Dendritic cell treated with granulocyte-macrophage colony-stimulating factor and Interleukin-4, amounts not matched to agents 40 ng/mL and 50 ng/mL, for 4 days (primary cell): ENCODE measurements around the gene ALDH16A1.
"Not testable (repeated sequence)": the region's sequence is repeated elsewhere in the genome, so short reads cannot be mapped to it uniquely, and the experiment has no call there.

Source experiments
- H3K27ac Mint-ChIP-seq: one replicate; pipeline ENCODE4 v1.8.0; 2022; ENCODE audit warnings: mild to moderate bottlenecking, mixed read lengths
- H3K27me3 Mint-ChIP-seq: one replicate; pipeline ENCODE4 v1.8.0; 2022; ENCODE audit warnings: mild to moderate bottlenecking, mixed read lengths
- H3K36me3 Mint-ChIP-seq: one replicate; pipeline ENCODE4 v1.8.0; 2022; ENCODE audit warnings: low read depth, mixed read lengths
- H3K4me1 Mint-ChIP-seq: one replicate; pipeline ENCODE4 v1.8.0; 2022; ENCODE audit warnings: low read depth, mixed read lengths
- H3K4me3 Mint-ChIP-seq: one replicate; pipeline ENCODE4 v1.8.0; 2022; ENCODE audit warnings: mild to moderate bottlenecking, moderate library complexity, mixed read lengths
- H3K9me3 Mint-ChIP-seq: one replicate; pipeline ENCODE4 v1.8.0; 2022; ENCODE audit warnings: mixed read lengths
- intact Hi-C: fragments of 100-400 bp; cut with micrococcal nuclease; formaldehyde crosslinking; loops from one replicate; pipeline ENCODE4 v1.15.0; 2022

The ALDH16A1 gene

GRCh38 chr19:49473501-49473867 is 20.5 kb downstream of the ALDH16A1 start:
- Mint-ChIP-seq H3K27me3 (peaks cover 17% of the 10 kb centered on the region), H3K4me1 (peaks cover 60% of the 10 kb centered on the region), H3K36me3 (peaks cover 28% of the 10 kb centered on the region), H3K27ac (peak overlapping the region; percentile 90), H3K4me3 (peak overlapping the region; percentile 93)
- H3K9me3 Mint-ChIP-seq, intact Hi-C loops: not testable (repeated sequence)

DNA sequence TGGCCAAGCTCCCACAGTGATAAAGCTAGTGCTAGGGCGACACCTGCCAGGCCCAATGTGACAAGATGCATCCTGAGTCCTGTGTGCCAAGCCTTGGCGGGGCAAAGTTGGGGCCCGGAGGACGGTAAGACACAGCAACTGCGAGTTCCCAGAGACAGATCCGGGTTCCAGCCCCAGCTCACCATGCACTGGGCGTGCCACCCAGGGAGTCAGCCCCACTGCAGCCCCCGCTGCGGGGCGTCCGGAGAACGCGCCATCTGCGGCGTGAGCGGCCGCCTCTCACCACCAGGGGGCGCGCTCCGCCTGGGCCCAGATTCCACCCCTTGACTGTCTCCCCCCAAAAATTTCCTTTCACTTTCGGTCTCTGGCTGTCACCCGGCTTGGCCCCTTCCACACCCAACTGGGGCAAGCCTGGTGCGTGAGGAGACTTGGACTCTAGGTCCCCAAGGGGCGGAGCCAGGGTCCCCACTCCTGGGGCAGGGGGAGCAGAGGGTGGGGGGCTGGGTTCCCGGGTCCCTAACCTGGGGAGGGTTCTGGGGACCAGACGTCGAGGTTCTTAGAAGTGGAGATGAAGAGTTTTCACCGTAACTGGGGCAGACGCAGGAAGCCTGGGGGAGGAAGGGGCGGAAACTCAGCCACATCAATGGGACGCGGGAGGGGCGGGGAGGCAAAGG is 21.0 kb downstream of the ALDH16A1 start, which contains the start of gene FLT3LG:
Gene FLT3LG (plus strand): TSS at position 348 of the 674 bp plus-strand sequence. CDS start 425 bp downstream, outside the sequence.
- Mint-ChIP-seq H3K9me3 (no peaks in the 10 kb centered on the region), H3K4me1 (peaks cover 55% of the 10 kb centered on the region), H3K36me3 (peaks cover 23% of the 10 kb centered on the region), H3K27ac (peak within 1 kb of the TSS; percentile 90), H3K4me3 (peak within 1 kb of the TSS; percentile 93), H3K27me3 (peaks cover 17% of the 10 kb centered on the region)
- intact Hi-C loops, result loop anchor here (1.0 kb wide), 1 partner anchor 96 kb away; no protein-coding TSS in a partner anchor

DNA sequence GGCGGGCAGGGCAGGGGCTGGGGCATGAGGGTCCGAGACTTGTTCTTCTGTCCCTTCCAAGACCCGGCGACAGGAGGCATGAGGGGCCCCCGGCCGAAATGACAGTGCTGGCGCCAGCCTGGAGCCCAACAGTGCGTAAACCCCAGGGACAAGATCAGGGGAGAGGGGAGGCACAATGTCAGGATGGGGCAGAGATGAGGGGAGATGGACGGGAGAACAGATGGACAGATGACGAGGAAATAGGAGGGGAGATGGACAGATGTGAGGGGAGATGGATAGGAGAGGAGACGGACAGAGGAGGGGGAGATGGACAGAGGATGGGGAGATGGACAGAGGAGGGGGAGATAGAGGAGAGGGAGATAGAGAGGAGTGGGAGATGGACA is 21.5 kb downstream of the ALDH16A1 start:
- H3K9me3 Mint-ChIP-seq, result no peaks in the 10 kb centered on the region
- peak overlapping the region; percentile 93 for H3K4me3 Mint-ChIP-seq
- peaks cover 17% of the 10 kb centered on the region for H3K27me3 Mint-ChIP-seq
- H3K4me1 Mint-ChIP-seq, result peaks cover 49% of the 10 kb centered on the region
- H3K27ac Mint-ChIP-seq, result peak overlapping the region; percentile 90
- intact Hi-C loops, result loop anchor here (1.0 kb wide), 1 partner anchor 96 kb away; no protein-coding TSS in a partner anchor
- H3K36me3 Mint-ChIP-seq, result peaks cover 18% of the 10 kb centered on the region

- Mint-ChIP-seq H3K9me3 (no peaks in the 10 kb centered on the region), H3K4me1 (peaks cover 41% of the 10 kb centered on the region), H3K27ac (peak overlapping the region; percentile 90), H3K4me3 (peak overlapping the region; percentile 93), H3K36me3 (peaks cover 12% of the 10 kb centered on the region), H3K27me3 (peaks cover 17% of the 10 kb centered on the region)
- intact Hi-C loops, result no loop called here
These were observed 22.3 kb downstream of the ALDH16A1 start for GRCh38 chr19:49475191-49475917.

DNA sequence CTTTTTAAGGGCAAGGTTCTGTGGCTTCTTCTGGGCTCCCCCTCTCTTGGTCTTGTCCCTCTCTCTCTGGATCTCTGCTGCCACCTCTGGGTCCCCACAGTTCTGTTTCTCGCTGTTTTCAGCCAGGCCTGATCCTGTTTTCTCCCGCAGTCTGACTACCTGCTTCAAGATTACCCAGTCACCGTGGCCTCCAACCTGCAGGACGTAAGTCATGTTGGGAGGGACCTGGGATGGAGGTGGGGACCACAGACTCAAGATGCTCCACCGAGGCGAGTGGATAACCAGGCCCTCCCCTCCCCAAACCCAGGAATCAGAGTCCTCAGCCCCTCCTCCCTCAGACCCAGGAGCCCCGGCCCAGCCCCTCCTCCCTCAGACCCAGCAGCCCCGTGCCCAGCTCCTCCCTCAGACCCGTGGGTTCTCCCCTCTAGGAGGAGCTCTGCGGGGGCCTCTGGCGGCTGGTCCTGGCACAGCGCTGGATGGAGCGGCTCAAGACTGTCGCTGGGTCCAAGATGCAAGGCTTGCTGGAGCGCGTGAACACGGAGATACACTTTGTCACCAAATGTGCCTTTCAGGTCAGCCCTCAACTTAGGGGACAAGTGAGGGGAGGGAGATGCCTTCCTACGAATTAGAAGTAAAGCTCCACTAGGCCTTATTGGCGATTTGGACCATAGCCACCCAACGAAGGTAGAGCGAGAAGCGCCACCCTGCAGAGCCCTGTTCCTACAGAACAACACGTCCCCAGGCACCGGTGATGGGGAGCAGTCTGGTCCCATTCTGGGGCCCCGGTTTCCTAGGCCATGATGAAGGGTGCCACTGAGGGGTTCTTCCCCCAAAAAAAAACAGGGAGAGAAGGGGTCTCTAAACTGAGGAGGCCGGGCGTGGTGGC is 23.2 kb downstream of the ALDH16A1 start:
- Mint-ChIP-seq H3K4me3 (no peak overlapping the region), H3K27me3 (peaks cover 17% of the 10 kb centered on the region), H3K9me3 (no peaks in the 10 kb centered on the region), H3K4me1 (peaks cover 43% of the 10 kb centered on the region), H3K27ac (peak overlapping the region; percentile 38), H3K36me3 (peaks cover 3% of the 10 kb centered on the region)
- intact Hi-C loops, result no loop called here

- H3K27me3 Mint-ChIP-seq, result peaks cover 9% of the 10 kb centered on the region
- intact Hi-C loops, result no loop called here
- H3K4me3 Mint-ChIP-seq, result no peak overlapping the region
- H3K27ac Mint-ChIP-seq, result no peak overlapping the region
- H3K4me1 Mint-ChIP-seq, result peaks cover 23% of the 10 kb centered on the region
- H3K36me3 Mint-ChIP-seq, result no peaks in the 10 kb centered on the region
- no peaks in the 10 kb centered on the region for H3K9me3 Mint-ChIP-seq
These were observed 27.1 kb downstream of the ALDH16A1 start for GRCh38 chr19:49479975-49480628.

DNA sequence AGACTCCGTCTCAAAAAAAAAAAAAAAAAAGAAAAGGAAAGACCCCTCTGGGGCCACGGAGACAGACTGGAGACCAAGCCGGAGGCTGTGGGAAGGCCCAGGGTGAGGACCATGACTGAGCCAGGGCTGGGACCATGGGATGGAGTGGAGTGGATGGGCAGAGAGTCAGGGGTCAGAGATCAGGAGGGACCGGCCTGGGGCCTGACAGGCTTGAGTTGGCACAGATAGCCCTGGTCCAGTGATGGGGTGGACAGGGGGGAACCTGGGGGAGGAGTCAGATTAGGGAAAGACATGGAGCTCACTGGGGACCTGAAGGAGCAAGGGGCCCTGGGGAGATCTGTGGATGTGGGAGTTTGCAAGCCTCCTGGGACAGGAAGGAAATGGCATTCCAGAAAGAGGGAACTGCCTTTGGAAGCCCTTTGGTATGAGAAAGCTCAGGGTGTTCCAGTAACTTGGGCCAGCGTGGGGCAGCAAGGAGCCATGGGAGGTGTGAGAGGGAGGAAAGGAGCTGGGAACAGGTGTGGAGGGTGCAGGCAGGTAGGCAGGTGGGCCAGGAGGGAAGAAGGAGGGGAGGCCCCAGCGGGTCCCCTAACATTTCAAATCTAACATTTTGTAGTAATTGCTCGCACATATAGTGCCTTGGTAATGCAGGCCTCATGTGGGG is 28.1 kb downstream of the ALDH16A1 start:
- peaks cover 12% of the 10 kb centered on the region for H3K4me1 Mint-ChIP-seq
- no peaks in the 10 kb centered on the region for H3K36me3 Mint-ChIP-seq
- no peak overlapping the region for H3K4me3 Mint-ChIP-seq
- intact Hi-C loops, result no loop called here
- H3K27me3 Mint-ChIP-seq, result no peaks in the 10 kb centered on the region
- H3K27ac Mint-ChIP-seq, result peak overlapping the region; percentile 55
- H3K9me3 Mint-ChIP-seq, result no peaks in the 10 kb centered on the region

GRCh38 chr19:49486232-49486631 is 33.2 kb downstream of the ALDH16A1 start:
- H3K4me3 Mint-ChIP-seq, result no peak overlapping the region
- peaks cover 23% of the 10 kb centered on the region for H3K4me1 Mint-ChIP-seq
- H3K27me3 Mint-ChIP-seq, result no peaks in the 10 kb centered on the region
- intact Hi-C loops, result no loop called here
- peaks cover 40% of the 10 kb centered on the region for H3K36me3 Mint-ChIP-seq
- H3K27ac Mint-ChIP-seq, result peak overlapping the region; percentile 95
- no peaks in the 10 kb centered on the region for H3K9me3 Mint-ChIP-seq

- Mint-ChIP-seq H3K27me3 (no peaks in the 10 kb centered on the region), H3K36me3 (peaks cover 46% of the 10 kb centered on the region), H3K27ac (peak overlapping the region; percentile 95), H3K4me3 (peak overlapping the region; percentile 89), H3K4me1 (peaks cover 19% of the 10 kb centered on the region), H3K9me3 (no peaks in the 10 kb centered on the region)
- intact Hi-C loops, result loop anchor here (1.0 kb wide), 2 partner anchors 10 to 33 kb away; partner anchors contain the start of genes ALDH16A1 and RPS11
These were observed 33.8 kb downstream of the ALDH16A1 start for GRCh38 chr19:49486710-49487276.

DNA sequence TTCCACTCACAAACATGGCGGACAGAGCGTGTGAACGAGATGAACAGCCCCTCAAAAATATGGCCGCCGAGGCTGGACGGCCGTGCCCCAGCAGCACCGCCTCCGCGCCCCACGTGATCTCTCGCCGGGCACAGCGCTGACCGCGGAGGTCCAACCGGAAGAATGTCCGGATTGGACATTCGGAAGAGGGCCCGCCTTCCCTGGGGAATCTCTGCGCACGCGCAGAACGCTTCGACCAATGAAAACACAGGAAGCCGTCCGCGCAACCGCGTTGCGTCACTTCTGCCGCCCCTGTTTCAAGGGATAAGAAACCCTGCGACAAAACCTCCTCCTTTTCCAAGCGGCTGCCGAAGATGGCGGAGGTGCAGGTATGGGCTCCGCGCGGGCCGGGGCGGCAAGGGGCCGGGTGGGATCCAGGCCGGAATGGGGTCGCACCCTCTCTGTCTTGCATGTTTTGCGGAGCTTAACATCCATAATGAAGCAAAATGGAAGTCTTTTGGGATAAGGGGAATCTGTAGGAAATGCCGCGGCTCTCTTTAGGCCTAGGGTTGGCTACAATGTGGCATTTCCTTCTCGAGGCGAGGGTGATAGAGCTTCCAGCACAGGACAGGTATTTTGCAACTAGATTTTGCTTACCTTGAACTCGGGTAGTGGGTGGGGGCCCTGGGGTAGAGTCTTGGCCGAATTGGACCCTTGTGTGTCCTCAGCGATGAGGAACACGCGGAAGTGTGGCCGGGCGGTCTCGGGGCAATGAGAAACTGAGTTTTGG is 34.4 kb downstream of the ALDH16A1 start, which contains the start of gene RPL13A:
Gene RPL13A (plus strand): TSS at position 332 of the 769 bp plus-strand sequence. CDS start 22 bp downstream, at position 354.
- peak within 1 kb of the TSS; percentile 89 for H3K4me3 Mint-ChIP-seq

DNA sequence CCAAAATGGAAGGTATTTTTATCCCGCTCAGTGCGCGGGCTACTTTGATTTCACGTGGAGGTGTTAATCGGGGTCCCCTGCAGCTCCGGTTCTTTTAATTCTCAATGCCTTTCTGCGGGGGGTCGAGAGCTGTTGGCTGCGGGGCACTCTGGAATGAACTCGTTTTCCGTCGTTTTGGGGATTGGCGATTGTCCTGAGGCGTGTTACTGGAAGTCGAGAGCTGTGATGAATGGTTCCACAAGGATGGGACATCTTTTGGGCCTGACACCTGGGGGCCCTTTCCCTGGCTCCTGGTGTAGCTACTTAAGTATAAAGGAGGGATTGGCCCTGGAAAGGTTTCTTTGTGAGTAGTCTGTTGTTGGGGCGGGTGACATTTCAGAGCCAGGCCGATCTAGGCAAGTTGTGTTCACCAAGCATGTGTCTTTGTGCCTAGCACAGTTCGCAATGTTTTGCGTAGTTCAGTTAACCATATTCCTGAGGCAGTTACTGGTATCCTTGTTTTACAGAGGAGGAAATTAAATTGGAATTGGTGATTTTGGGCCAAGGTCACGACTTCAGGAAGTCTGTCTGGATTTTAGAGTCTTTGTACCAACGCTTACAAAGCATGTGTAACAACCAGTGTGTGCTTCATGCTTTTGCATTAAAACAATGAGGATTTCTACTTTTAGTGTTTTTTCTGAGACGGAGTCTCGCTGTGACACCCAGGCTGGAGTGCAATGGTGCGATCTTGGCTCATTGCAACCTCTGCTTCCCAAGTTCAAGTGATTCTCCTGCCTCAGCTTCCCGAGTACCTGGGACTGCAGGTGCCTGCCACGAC is 35.2 kb downstream of the ALDH16A1 start:
- Mint-ChIP-seq H3K36me3 (peaks cover 61% of the 10 kb centered on the region), H3K4me3 (peak overlapping the region; percentile 89), H3K27me3 (no peaks in the 10 kb centered on the region), H3K4me1 (peaks cover 19% of the 10 kb centered on the region), H3K27ac (peak overlapping the region; percentile 95), H3K9me3 (no peaks in the 10 kb centered on the region)
- intact Hi-C loops, result no loop called here

More for the DNA sequence above, 34.4 kb downstream of the ALDH16A1 start, which contains the start of gene RPL13A:
- intact Hi-C loops, result loop anchor here (1.0 kb wide), 2 partner anchors 9 to 34 kb away; partner anchors contain the start of genes ALDH16A1 and RPS11
- Mint-ChIP-seq H3K27ac (peak within 1 kb of the TSS; percentile 95), H3K27me3 (no peaks in the 10 kb centered on the region), H3K36me3 (peaks cover 53% of the 10 kb centered on the region), H3K4me1 (peaks cover 19% of the 10 kb centered on the region), H3K9me3 (no peaks in the 10 kb centered on the region)
